NCI-H1436 (cell line): Measurements from ENCODE around the gene MYL11.

Source experiments
- DNase-seq: peaks from one replicate; lab custom pipeline; 2025; lab: John Stamatoyannopoulos, UW

The MYL11 gene

DNA sequence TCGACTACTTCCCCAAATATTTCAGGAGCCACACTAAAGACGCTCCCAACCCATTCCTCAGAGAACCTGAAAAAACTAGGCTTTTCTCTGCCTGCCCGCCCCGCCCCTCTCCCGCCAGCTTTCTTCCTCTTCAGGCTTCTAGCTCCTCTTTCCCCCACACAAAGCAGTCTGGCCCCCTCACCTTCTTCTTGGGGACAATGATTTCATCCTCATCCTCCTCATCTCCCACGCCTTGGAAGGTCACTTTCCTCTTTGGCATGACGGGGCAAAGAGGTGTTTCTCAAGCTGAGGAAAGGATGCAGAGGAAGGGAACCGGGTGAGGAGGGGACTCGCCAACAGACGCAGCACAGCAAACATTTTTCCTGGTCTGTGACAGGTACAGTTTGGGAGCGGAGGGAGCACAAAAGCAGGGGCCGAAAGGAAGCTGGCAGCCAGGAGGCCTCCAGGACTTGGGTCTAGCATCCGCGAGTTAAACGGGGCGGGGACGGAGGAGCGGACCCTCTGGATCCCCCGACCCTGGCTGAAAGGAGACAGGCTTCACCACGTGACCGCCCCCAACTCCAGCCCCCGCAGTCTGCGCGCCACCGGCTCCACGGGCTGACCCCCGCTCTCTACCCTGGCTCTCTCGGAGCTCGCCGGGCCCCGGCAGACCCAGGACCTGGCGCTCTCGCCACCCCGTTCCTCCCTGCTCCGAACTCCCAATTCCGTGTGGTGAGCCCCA lies 20.0 kb upstream of the MYL11 start:
- no peak for DNase-seq

DNA sequence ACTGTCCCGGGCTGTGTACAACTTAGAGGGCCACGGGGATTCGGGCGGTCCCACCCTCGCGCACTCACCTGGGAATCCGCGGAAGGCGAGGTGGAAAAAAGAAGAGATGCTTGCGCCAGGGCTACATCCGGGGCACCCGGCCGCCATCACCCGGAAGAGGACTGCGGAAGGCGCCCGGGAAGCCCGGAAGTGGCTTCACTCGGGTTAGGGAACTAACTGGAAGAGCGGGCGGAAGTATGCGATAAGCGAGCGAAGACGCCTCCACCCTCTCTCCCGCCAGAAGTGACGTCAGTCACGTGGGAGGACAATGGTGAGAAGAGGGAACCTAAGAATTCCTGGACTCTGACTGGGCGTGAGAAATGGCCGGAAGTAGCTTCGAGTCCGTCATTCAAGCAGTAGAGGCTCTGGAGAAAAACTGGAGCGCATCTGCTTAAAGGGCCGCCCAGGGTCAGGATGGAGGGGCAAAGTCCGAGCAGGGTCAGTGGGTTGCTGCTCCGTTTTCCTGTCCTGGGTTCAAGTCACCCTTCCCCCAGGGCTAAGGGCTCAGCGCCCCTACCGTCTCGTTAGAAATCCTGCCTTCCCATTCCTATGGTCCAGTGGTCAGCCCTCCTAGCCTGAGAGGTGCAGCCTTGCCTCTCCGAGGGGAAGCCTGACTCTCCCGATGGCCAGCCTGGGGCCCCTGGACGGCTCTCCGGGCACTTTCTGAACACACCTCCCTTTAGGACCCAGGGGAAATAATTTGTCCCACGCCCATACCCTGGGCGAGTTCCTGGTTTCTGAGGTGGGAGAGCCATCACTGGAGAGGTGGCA lies 19.3 kb upstream of the MYL11 start, which contains the start of gene CD2BP2:
Gene CD2BP2, minus strand, starts transcription at position 165 of the 810 bp plus-strand sequence. CDS start 627 bp downstream, outside the sequence.
- DNase-seq = peak; percentile 98

- DNase-seq = no peak
Observed at GRCh38 chr16:30355954-30356308, 18.7 kb upstream of the MYL11 start.

DNA sequence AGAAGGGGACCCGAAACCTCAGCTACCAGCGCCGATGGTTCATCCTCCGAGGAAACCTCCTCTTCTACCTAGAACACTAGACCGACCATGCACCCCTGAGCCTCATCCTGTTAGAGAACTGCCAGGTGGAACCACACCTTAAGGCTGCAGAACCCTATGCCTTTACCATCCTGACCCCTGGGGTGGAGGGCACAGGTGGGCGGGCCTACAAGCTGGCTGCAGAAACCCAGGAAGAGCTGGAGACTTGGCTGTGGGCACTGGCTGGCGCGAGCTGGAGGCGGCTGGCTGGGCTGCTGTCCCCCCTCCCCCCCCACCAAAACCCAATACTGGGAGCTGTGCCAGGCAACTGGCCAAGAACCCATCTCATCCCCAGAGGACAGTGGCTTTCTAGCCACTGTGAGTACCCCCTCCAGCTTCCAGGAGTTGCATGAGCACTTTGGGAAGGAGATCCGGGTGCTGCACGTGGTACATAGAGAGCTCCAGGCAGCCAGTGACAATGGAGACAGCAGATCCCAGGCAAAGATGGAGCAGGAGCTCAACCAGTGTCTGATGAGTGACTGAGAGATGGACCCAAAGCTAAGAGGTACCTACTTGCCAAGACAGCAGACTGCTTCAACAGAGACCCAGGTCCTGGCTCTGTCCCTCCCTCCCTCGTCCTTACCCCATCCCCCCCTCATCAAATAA lies 18.1 kb upstream of the MYL11 start:
- DNase-seq = no peak

DNA sequence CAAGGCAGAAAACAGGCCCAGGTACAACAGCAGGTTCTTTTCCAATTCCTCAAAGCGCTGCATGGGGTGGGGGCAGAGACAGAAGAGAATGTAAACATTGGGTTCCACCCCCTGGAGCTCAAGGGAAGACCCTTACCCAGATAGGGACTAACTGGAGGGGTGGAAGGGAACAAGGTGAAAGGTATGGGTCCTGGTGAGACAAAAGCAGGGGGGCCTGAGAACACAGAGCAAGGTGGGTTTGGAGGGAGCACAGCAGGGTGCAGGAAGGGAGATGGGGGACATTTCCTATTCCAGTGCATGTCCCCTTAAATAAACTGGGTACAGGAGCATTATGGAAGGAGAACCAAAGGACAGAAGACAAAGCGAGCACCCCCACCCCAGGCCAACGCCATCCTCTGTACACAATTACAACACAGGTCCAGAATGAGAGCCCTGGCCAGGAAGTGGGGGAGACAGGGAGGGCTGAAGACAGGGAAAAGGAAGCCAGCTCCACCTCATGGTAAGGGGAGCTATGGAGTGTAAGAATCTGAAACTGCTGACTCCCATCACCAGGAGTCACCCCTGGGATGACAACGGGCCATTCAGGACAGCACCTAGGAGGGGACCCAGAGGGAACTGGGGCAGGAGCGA lies 17.4 kb upstream of the MYL11 start:
- DNase-seq = no peak

DNA sequence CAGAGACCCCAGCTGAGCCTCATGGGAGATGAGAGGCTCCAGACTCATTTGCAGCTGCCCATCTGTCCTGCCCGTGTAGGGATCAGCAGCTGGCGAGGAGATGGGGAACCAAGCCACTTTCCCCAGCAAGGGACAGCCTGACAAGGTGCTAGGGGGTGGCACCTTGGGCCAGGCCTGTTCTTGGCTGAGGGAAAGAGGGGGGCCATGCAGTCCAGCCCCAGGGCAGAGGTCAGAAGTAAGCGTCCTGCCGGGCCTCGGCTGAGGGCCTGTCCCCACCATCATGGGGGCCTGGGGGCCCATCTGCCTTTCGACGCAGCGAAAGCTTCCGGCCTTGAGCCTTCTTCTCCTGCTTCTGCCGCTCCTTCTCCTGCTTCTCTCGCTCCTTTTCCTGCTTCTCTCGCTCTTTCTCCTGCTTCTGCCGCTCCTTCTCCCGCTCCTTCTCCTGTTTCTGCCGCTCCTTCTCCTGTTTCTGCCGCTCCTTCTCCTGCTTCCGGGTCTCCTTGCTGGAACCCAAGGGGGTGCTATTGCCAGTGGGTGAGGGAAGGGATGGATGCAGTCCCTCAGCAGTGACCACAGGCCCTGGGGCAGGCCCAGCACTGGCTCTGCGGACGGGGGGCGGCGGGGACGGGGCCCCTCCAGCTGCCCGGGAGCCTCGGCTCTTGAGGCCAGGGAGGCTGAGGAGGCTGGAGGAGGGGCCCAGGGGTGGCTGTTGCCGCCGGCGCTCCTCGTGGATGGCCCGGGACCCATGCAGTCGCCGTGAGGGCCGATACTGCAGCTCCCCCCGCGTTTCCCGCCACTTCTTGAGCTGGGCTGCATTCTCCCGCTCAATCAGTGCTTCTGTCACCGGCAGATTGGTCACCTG lies 16.7 kb upstream of the MYL11 start:
- no peak for DNase-seq

- no peak for DNase-seq
Observed at GRCh38 chr16:30358577-30358936, 16.0 kb upstream of the MYL11 start.

DNA sequence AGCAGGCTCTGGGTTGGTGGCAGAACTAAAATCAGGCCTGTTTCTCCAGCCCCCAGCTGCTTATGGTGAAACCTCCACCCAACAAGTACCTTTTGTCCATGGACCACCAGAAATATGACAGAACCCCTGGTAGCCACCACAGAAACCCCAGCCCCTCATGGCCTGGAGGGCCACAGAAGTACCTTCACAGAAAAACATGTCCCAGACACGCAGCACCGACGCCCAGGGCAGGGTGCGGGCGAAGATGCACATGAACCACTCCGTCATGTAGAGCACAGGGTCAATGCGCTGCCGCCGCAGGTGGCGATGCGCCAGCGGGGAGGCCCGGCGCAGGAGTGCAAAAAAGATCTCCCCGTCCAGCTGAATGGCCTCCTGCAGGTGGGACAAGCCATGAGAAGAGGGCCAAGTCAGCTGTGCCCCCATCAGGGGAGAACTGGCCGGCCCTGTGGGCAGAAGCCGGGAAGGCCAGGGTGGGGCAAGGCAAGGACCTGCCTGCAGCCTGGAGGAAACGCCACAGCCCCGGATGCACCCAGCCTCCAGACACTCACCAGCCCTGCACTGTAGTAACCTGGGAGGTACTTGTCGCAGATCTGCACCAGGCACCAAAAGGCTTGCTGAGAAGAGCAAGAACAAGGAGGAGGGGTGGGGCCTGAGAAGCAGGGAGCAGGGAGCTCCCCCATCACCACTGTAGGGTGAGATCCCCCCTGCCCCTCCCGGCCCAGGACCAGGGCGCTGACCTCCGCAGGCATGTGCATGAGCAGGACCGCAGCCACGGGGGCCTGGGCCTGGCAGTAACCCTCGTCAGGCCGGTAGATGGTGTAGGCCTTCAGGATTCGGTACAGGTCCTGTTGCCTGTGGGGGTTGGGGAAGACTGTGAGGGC lies 15.4 kb upstream of the MYL11 start:
- DNase-seq = no peak

GRCh38 chr16:30359871-30360170 lies 14.8 kb upstream of the MYL11 start:
- no peak for DNase-seq

DNA sequence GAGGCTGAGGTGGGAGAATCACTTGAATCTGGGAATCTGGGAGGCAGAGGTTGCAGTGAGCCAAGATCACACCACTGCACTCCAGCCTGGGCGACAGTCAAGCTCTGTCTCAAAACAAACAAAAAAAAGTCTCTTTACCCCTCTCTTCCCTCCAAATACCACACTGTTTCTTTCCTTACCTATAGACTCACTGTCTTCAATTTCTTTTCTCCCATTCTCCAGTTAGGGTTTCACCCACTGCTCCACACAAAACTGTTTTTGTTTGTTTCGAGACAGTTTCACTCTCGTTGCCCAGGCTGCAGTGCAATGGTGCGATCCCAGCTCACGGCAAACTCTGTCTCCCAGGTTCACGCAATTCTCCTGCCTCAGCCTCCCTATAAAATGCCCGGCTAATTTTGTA lies 13.4 kb upstream of the MYL11 start:
- no peak for DNase-seq

GRCh38 chr16:30365200-30365599 lies 9.4 kb upstream of the MYL11 start:
- DNase-seq = no peak

DNA sequence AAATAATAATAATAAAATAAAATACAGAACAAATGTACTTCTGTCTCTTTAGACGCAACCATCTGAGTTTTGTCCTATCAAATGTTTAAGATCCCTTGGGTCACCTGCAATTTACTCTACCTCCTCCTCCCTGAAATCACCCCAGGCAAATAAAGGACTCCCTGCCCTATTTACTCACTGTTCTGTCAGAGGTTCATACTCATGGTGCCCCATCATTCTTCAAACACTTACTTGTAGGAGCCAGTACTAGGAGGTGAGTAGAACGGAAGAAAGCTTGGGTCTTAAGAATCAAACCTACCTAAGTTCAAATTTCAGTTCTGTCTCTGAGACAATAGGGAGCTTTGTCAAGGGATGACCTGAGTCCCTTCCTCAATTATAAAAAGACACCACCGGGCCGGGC lies 8.1 kb upstream of the MYL11 start:
- no peak for DNase-seq

GRCh38 chr16:30367349-30368009 lies 7.1 kb upstream of the MYL11 start:
- DNase-seq = no peak

DNA sequence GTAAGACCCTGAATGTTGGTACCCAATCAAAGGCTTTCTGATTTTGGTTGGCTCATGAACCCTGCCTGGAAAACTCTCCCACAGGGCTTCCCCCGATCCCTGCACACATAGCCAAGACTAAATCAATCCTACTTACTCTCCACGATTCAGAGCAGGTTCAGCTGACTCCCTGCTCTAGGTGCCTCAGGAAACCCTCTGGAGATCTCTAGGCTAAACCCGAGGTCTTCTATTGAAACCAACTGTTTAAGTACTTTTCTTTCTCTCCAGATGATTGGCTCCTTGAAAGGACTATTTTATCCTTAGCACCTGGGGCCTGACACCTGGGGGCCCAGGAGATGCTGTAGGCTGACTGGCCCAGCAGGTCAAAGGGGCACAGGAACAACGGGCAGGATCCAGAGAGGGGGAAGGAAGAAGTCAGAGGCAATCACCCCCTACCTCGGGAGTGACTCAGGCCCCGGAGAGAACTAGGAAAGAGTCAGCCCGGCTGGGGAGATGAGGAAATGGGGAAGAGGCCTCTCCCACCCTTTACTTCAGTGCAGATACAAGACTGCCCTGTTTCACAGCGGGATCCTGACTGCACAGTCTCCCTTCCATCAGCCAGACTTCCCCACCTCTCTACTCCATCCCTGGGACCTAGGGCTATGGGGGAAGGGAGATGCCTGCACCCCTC lies 6.3 kb upstream of the MYL11 start:
- no peak for DNase-seq

GRCh38 chr16:30368792-30369090 lies 5.9 kb upstream of the MYL11 start:
- no peak for DNase-seq

DNA sequence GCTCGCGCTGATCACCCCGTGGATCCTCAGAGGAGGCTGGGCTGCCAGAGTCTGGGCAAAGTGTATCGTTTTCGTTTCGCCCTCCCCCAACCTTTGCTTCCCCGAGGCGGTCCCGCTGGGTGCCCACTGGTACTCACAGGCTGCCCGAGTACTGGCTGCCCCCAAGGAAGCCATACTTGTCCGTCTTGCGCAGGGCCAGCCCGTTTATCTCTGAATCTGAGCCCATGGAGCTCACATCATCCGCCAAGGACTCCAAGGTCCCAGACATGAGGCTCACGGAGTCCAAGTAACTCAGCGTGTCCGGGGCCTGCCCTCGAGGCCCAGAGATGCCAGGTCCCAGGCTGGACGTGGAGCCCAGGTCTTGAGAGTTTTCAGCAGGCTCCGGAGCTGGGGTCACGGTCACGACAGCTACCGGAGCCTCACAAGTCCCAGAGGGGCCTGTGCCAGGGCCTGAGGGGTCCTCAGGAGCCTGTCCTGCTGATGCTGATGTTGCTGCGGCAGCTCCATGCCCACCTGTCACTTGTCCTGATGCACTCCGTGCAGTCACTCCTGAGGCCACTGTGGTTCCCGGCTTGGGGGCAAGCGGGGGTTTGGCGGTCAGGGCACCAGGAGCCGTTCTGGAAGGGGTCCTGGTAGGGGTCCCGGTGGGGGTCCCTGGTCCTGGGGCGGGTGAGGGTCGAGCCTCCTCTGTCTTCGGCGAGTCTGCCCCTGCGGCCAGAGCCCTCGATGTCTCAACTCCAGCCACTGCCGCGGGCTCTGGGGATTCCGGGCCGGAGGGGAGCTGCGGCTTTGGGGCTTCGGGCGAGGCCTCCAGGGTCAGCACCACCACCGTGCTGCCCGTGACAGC lies 5.3 kb upstream of the MYL11 start:
- DNase-seq = no peak

DNA sequence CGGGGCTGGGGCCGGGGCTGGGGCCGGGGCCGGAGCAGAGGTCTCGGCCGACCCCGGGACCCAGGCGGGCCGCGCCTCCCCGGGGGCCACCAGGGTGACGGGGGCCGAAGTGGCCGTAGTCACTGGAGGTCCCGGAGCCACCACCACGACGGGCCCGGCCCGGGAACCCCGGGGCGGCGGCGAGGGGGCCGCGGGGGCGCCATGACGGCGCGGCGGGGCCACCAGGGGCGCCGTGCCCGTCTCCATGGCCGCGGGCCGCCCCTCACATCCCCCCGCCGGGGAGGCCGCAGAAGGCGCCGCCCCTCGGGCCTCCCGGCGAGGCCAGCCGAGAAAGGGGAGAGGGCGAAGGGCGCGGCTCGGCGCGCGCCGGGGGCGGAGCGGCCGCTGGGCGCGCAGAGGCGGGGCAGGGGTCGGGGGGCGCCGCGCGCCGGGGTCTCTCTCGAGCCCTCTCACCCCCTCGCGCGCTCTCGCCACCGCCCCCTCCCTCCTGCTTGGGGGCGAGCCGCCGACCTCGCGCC lies 4.6 kb upstream of the MYL11 start:
- no peak for DNase-seq

GRCh38 chr16:30370456-30371247 lies 4.0 kb upstream of the MYL11 start, which contains the start of gene TBC1D10B:
Gene TBC1D10B, minus strand, starts transcription at chr16:30370494. Its CDS starts 311 bp downstream, at chr16:30370183.
- peak; percentile 100 for DNase-seq
